Adrenal gland (tissue), 12 donors: Measurements from ENCODE around the gene HOXD13. TPM values are rescaled to one million over a fixed set of nuclear protein-coding genes. Genes with fewer than 3 reads are reported as not detected.

Experiments used
- DNase-seq, 7 donors: peaks; one replicate each; pipeline ENCODE4 v3.0.0-alpha.2; 2019 to 2020
- H3K27ac ChIP-seq, 5 donors: fragments of 200-600 bp; sonication (generic) in 4 of 5; 1 replicate in 3 of 5; 2 replicates in 2 of 5; pipeline versions ENCODE4 v1.5.1 to v1.8.0; 2016 to 2020; ENCODE audit warnings: mild to moderate bottlenecking in 1 of 5
- H3K27me3 ChIP-seq: fragments of 200-600 bp; 2 replicates; pipeline ENCODE4 v1.8.0; 2021
- H3K36me3 ChIP-seq, 2 donors: fragments of 200-600 bp; replicated peaks in 1 of 2; 1 replicate in 1 of 2; 2 replicates in 1 of 2; pipeline versions ENCODE4 v1.5.1 to v1.8.0; 2018 to 2022
- H3K4me1 ChIP-seq, 2 donors: fragments of 200-600 bp; replicated peaks in 1 of 2; 1 replicate in 1 of 2; 2 replicates in 1 of 2; pipeline versions ENCODE4 v1.5.1 to v1.8.0; 2018 to 2021
- H3K4me3 ChIP-seq, 4 donors: fragments of 200-600 bp; sonication (generic) in 3 of 4; one replicate each; pipeline ENCODE4 v1.5.1; 2016 to 2018
- H3K9me3 ChIP-seq, 3 donors: fragments of 200-600 bp; sonication (generic) in 1 of 3; replicated peaks in 1 of 3; 1 replicate in 2 of 3; 2 replicates in 1 of 3; pipeline versions ENCODE4 v1.5.1 to v1.8.0; 2016 to 2021
- CTCF ChIP-seq, 6 experiments: fragments of 450-650 bp in 4 of 6; fragments of 200-600 bp in 2 of 6; sonication (generic) in 1 of 6; IDR thresholded peaks; 1 replicate in 5 of 6; 2 replicates in 1 of 6; pipeline versions ENCODE4 v1.5.1 to v1.8.0; 2016 to 2021; ENCODE audit warnings: antibody characterized with exemption in 6 of 6, mild to moderate bottlenecking in 2 of 6, moderate library complexity in 1 of 6
- POLR2A ChIP-seq, 2 donors: fragments of 450-650 bp; IDR thresholded peaks; one replicate each; pipeline ENCODE4 v1.6.1; 2017; ENCODE audit warnings: antibody characterized with exemption in 2 of 2, mild to moderate bottlenecking in 2 of 2, moderate library complexity in 1 of 2
- WGBS, 4 donors: extraction: QIAGEN DNeasy Blood & Tissue Kit in 2 of 4; methylation state at CpG; one replicate each; pipeline versions ENCODE4 v1.1.5 to v1.1.7; 2013 to 2017; 5-methylcytosine and 5-hydroxymethylcytosine counted together
- intact Hi-C, 2 donors: fragments of 100-400 bp; cut with DNase I; formaldehyde crosslinking; loops; one replicate each; pipeline versions ENCODE4 v1.14.1 to v1.15.0; 2022 to 2023
- polyA plus RNA-seq, 3 donors: library from polyadenylated mRNA; stranded (reverse); fragments of 200-250 nt in 2 of 3; fragments of 350-450 nt in 1 of 3; fragmentation: Illumina TruSeq in 1 of 3; extraction: RNeasy Lipid Tissue Mini Kit (QIAGEN cat#74804) in 1 of 3; gene quantifications; one replicate each; pipeline ENCODE4 v1.2.3, GENCODE V29; 2013 to 2014
- total RNA-seq, 9 donors: library from RNA; depleted of rRNA in 4 of 9; stranded (reverse); fragments of >200 nt in 4 of 9; fragments of 120-200 nt in 1 of 9; fragmentation: NEBNext Ultra II Directional in 1 of 9; extraction: Animal tissue kit (Norgen Biotek cat#: 25700) in 1 of 9; gene quantifications; one replicate each; pipeline versions ENCODE4 v1.1.0 to v1.2.4, GENCODE V29; 2013 to 2023
- donor health status: healthy with polysubstance abuse.
- donor health status: Bipolar disorder and iron deficiency.
- donor health status: DM: yes; HTN: yes; CAD: no.
- donor health status: DM: no; HTN: no; CAD: no.
- donor health status: DM: no; HTN: no; CAD: no.
- donor health status: DM: yes; HTN: yes; CAD: no.

Gene HOXD13
- total and polyA plus RNA-seq, 12 donors = not detected

GRCh38 chr2:176094349-176094748 lies 1.8 kb downstream of the HOXD13 start:
- TF ChIP-seq CTCF (IDR thresholded peaks at IDR 0.05) = no peak
- no peak for TF ChIP-seq POLR2A (IDR thresholded peaks at IDR 0.05)
- H3K27ac ChIP-seq = no peak overlapping the region
- H3K27me3 ChIP-seq = peaks cover 98% of the 10 kb centered on the region

GRCh38 chr2:176095421-176095820 lies 2.9 kb downstream of the HOXD13 start:
- Histone ChIP-seq H3K9me3 (no peaks in the 10 kb centered on the region), H3K27me3 (peaks cover 99% of the 10 kb centered on the region), H3K4me3 (no peak overlapping the region), H3K27ac (no peak overlapping the region), H3K36me3 (no peaks in the 10 kb centered on the region), H3K4me1 (peaks cover 0 to 25% of the 10 kb centered on the region in 2 donors)
- WGBS, 4 donors = 16 to 22% (median 17%) methylated on average over 5 of the region's 5 CpGs
- TF ChIP-seq CTCF (IDR thresholded peaks at IDR 0.05) = no peak
- intact Hi-C loops = loop anchor here in 1 of 2 donors (10.0 kb wide), 1 partner anchor 841 kb away; no protein-coding TSS in a partner anchor
- no peak for DNase-seq

More at GRCh38 chr2:176094349-176094748, 1.8 kb downstream of the HOXD13 start:
- no peak overlapping the region for H3K4me3 ChIP-seq
- intact Hi-C loops = loop anchor here in 1 of 2 donors (5.0 to 10.0 kb wide), 2 partner anchors 727 to 840 kb away; no protein-coding TSS in a partner anchor
- peaks cover 0 to 25% of the 10 kb centered on the region in 2 donors for H3K4me1 ChIP-seq
- no peaks in the 10 kb centered on the region for H3K9me3 ChIP-seq
- DNase-seq = no peak
- WGBS, 4 donors = 8 to 17% (median 10%) methylated on average over 12 of the region's 12 CpGs
- no peaks in the 10 kb centered on the region for H3K36me3 ChIP-seq

DNA sequence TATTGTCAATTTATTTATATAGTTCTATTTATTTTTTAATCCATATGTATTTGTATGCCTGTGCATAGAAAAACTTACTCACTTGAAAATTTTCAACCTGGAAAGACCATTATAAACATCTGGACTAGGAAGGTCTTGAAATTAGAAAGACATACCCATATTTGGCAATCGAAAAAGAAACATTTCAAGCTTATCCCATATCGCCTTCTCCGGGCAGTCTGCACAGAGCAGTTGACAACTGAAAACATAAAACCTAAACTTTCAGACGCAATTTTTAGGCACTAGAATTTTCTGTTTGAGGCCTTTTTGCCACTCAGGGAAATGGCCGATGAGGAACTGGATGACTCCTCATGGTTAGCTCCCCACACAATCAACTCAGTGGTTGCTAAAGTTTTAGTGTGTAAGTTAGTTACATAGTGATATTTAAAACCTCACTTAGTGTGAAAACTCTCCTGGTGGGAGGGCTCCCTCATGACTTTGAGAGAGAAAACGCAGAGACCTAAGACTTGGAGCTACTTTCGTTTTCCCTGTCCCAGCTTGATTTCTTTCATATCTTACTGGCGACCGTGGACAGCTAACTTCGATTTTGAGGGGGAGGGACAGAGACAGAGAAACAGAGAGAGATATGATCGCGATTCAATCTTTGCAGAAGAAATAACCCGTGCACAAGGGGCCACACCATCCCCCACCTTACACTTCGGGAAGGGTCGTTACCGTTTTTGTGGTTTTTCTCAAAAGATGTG lies 3.9 kb downstream of the HOXD13 start:
- H3K9me3 ChIP-seq = no peaks in the 10 kb centered on the region
- no peak overlapping the region for H3K27ac ChIP-seq
- WGBS, 4 donors = 17 to 18% (median 17%) methylated on average over 16 of the region's 16 CpGs
- intact Hi-C loops = loop anchor here in 1 of 2 donors (10.0 kb wide), 1 partner anchor 842 kb away; no protein-coding TSS in a partner anchor
- no peak for DNase-seq
- peak overlapping the region in 1 of 4 donors; percentile 35 for H3K4me3 ChIP-seq
- no peaks in the 10 kb centered on the region for H3K36me3 ChIP-seq
- H3K4me1 ChIP-seq = peaks cover 0 to 25% of the 10 kb centered on the region in 2 donors
- TF ChIP-seq POLR2A (IDR thresholded peaks at IDR 0.05) = no peak
- TF ChIP-seq CTCF (IDR thresholded peaks at IDR 0.05) = no peak
- H3K27me3 ChIP-seq = peaks cover 99% of the 10 kb centered on the region

DNA sequence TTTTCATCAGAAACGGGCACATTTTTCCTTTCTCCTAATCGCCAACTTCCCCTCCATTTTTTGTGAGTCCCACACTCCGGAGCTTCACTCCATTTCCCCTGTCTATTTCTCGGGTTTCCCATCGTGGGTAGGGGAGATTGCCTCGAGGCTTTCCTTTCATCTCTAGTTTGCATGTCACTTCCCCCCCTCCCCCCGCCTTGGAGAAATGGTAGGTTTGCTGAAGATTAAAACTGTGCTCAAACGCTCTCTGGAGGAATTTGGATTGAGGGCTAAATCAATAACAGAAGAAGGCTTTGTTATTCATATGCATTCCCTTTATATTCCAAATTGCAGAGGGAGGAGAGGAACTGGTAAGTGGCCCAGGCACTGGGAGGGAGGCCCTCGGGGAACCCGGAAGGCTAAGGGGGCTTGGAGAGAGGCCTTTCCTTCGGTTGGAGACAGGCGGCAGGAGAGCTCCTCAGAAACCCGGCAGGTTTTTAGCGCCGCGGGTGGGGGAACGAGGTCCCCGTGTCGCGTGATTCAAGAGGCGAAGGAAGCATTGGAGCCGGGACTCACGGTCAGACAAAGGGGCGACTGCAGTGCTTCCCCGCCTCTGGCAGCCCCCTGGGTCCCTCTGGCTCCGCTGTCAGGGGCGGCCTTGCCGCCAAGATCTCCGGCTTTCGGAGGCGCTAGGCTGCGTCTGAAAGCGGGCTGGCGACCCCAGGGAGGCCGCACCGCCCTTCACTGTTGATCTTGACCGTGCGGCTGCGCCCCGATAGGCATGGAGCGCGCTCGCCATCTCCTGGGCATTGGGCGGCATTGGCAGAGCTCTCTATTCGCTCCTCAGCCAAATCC lies 4.7 kb downstream of the HOXD13 start:
- Histone ChIP-seq H3K4me3 (peak overlapping the region in 1 of 4 donors; percentile 35), H3K9me3 (no peaks in the 10 kb centered on the region), H3K36me3 (no peaks in the 10 kb centered on the region), H3K27me3 (peaks cover 99% of the 10 kb centered on the region), H3K4me1 (peaks cover 0 to 25% of the 10 kb centered on the region in 2 donors), H3K27ac (no peak overlapping the region)
- 2 to 5% (median 3%) methylated on average over 16 to 45 of the region's 45 CpGs for WGBS, 4 donors
- intact Hi-C loops = loop anchor here in 1 of 2 donors (10.0 kb wide), 1 partner anchor 842 kb away; no protein-coding TSS in a partner anchor
- TF ChIP-seq CTCF (IDR thresholded peaks at IDR 0.05) (peak; percentile 58 to 90 (median 70)), POLR2A (IDR thresholded peaks at IDR 0.05) (no peak)
- peak; percentile 42 to 77 (median 65) for DNase-seq
